GM23338 (cell line): ENCODE measurements around the gene ISOC2. TPM values are rescaled to one million over a fixed set of nuclear protein-coding genes. Genes with fewer than 3 reads are reported as not detected.
A peak's percentile ranks its signal among the peaks of the same experiment; 100 is the strongest.

Experiments used
- ATAC-seq: fragments of 200-7000 bp; cut with Tn5 transposase; 3 replicates; pipeline ENCODE4 v1.9.1; 2020
- DNase-seq: peaks from one replicate; pipeline ENCODE4 v3.0.0-alpha.2; 2015; ENCODE audit warnings: low spot score
- H2AFZ ChIP-seq: fragments of 200-600 bp; sonication (generic); 2 replicates; pipeline ENCODE4 v1.8.0; 2016; ENCODE audit warnings: antibody characterized with exemption, mild to moderate bottlenecking, moderate library complexity
- H3F3A ChIP-seq: fragments of 200-600 bp; sonication (generic); replicated peaks from 2 replicates; pipeline ENCODE4 v1.8.0; 2017; ENCODE audit warnings: antibody characterized with exemption, mixed run types, low read depth
- H3K27ac ChIP-seq: fragments of 200-600 bp; sonication (generic); 2 replicates; pipeline ENCODE4 v1.6.1; 2016; ENCODE audit warnings: low read depth
- H3K27me3 ChIP-seq: fragments of 200-600 bp; sonication (generic); 2 replicates; pipeline ENCODE4 v1.8.0; 2016; ENCODE audit warnings: mild to moderate bottlenecking, mixed run types, moderate library complexity; ENCODE audit not compliant: insufficient read depth
- H3K36me3 ChIP-seq: fragments of 200-600 bp; sonication (generic); 2 replicates; pipeline ENCODE4 v1.8.0; 2016; ENCODE audit warnings: mild to moderate bottlenecking; ENCODE audit not compliant: insufficient read depth
- H3K4me1 ChIP-seq: fragments of 200-600 bp; sonication (generic); 2 replicates; pipeline ENCODE4 v1.8.0; 2016; ENCODE audit warnings: mild to moderate bottlenecking, moderate library complexity; ENCODE audit not compliant: insufficient read depth
- H3K4me2 ChIP-seq: fragments of 200-600 bp; sonication (generic); 2 replicates; pipeline ENCODE4 v1.7.1; 2017; ENCODE audit warnings: mixed run types
- H3K4me3 ChIP-seq: fragments of 200-600 bp; sonication (generic); 2 replicates; pipeline ENCODE4 v1.6.1; 2016; ENCODE audit warnings: mixed run types
- H3K79me2 ChIP-seq: fragments of 200-600 bp; sonication (generic); replicated peaks from 2 replicates; pipeline ENCODE4 v1.8.0; 2017; ENCODE audit warnings: mild to moderate bottlenecking; ENCODE audit not compliant: insufficient read depth
- H3K9me2 ChIP-seq: fragments of 200-600 bp; sonication (generic); 2 replicates; pipeline ENCODE4 v1.8.0; 2017; ENCODE audit not compliant: insufficient read depth
- H4K20me1 ChIP-seq: fragments of 200-600 bp; sonication (generic); replicated peaks from 2 replicates; pipeline ENCODE4 v1.8.0; 2017; ENCODE audit warnings: mild to moderate bottlenecking; ENCODE audit not compliant: insufficient read depth
- H3K27ac Mint-ChIP-seq: 2 replicates; pipeline ENCODE4 v1.8.0; 2020; ENCODE audit warnings: inconsistent platforms, mild to moderate bottlenecking, moderate library complexity, mixed read lengths
- H3K27me3 Mint-ChIP-seq: 3 replicates; pipeline ENCODE4 v1.8.0; 2022; ENCODE audit warnings: low read depth, mild to moderate bottlenecking, moderate library complexity, mixed read lengths, inconsistent platforms; ENCODE audit not compliant: insufficient read depth, poor library complexity
- H3K36me3 Mint-ChIP-seq: 3 replicates; pipeline ENCODE4 v1.8.0; 2021; ENCODE audit warnings: low read depth, mild to moderate bottlenecking, inconsistent platforms, moderate library complexity, mixed read lengths
- H3K4me1 Mint-ChIP-seq: 3 replicates; pipeline ENCODE4 v1.8.0; 2020; ENCODE audit warnings: mild to moderate bottlenecking, inconsistent platforms, mixed read lengths
- H3K4me3 Mint-ChIP-seq: 3 replicates; pipeline ENCODE4 v1.8.0; 2021; ENCODE audit warnings: moderate library complexity, mild to moderate bottlenecking, inconsistent platforms, mixed read lengths
- H3K9me3 Mint-ChIP-seq: 3 replicates; pipeline ENCODE4 v1.8.0; 2020; ENCODE audit warnings: moderate library complexity, mild to moderate bottlenecking, inconsistent platforms, mixed read lengths
- CREB1 ChIP-seq: fragments of 250-450 bp; sonication (Bioruptor Pico); IDR thresholded peaks from 2 replicates; pipeline ENCODE4 v1.5.0; 2020; ENCODE audit warnings: low read depth, mild to moderate bottlenecking, moderate library complexity
- CTCF ChIP-seq, 2 experiments: fragments of 200-600 bp in 1 of 2; sonication (generic) in 1 of 2; conservative IDR thresholded peaks; 2 replicates each; pipeline versions ENCODE4 v1.5.1 to v1.6.1; 2016 to 2017; ENCODE audit warnings: antibody characterized with exemption in 2 of 2, low read depth in 2 of 2, mild to moderate bottlenecking in 2 of 2, moderate library complexity in 1 of 2
- ETS1 ChIP-seq: IDR thresholded peaks from 2 replicates; pipeline ENCODE4 v1.6.1; 2016; ENCODE audit warnings: antibody characterized with exemption
- EZH2 ChIP-seq: fragments of 200-600 bp; sonication (generic); IDR thresholded peaks from one replicate; pipeline ENCODE4 v1.8.0; 2017; ENCODE audit warnings: antibody characterized with exemption, mild to moderate bottlenecking, low read depth; ENCODE audit not compliant: unreplicated experiment
- EZH2phosphoT487 ChIP-seq: fragments of 200-600 bp; sonication (generic); IDR thresholded peaks from one replicate; pipeline ENCODE4 v1.8.1; 2018; ENCODE audit warnings: antibody characterized with exemption; ENCODE audit not compliant: unreplicated experiment
- JUNB ChIP-seq: IDR thresholded peaks from one replicate; pipeline ENCODE4 v1.6.1; 2016; ENCODE audit warnings: antibody characterized with exemption; ENCODE audit not compliant: unreplicated experiment
- NANOG ChIP-seq: IDR thresholded peaks from 2 replicates; pipeline ENCODE4 v1.6.1; 2016; ENCODE audit warnings: antibody characterized with exemption, borderline replicate concordance
- POLR2AphosphoS5 ChIP-seq: IDR thresholded peaks from 2 replicates; pipeline ENCODE4 v1.6.1; 2016; ENCODE audit warnings: antibody characterized with exemption, low read depth
- REST ChIP-seq: IDR thresholded peaks from one replicate; pipeline ENCODE4 v1.6.1; 2018; ENCODE audit warnings: antibody characterized with exemption; ENCODE audit not compliant: unreplicated experiment
- STAT1 ChIP-seq: IDR thresholded peaks from one replicate; pipeline ENCODE4 v1.6.1; 2016; ENCODE audit warnings: antibody characterized with exemption; ENCODE audit not compliant: unreplicated experiment
- ZNF114 ChIP-seq: fragments of 250-450 bp; sonication (Bioruptor Pico); IDR thresholded peaks from 2 replicates; pipeline ENCODE4 v1.5.0; 2020; ENCODE audit warnings: mild to moderate bottlenecking, moderate library complexity
- ZNF331 ChIP-seq: fragments of 250-450 bp; sonication (Bioruptor Pico); IDR thresholded peaks from 2 replicates; pipeline ENCODE4 v1.5.0; 2020; ENCODE audit warnings: low read depth, mild to moderate bottlenecking, moderate library complexity
- ZNF462 ChIP-seq: fragments of 250-450 bp; sonication (Bioruptor Pico); IDR thresholded peaks from 2 replicates; pipeline ENCODE4 v1.5.0; 2020; ENCODE audit warnings: mild to moderate bottlenecking, moderate library complexity
- polyA plus RNA-seq: library from polyadenylated mRNA; unstranded; fragments of >200 nt; fragmentation: Nextera tagmentation; extraction: Ambion mirVana; gene quantifications from 2 replicates; pipeline ENCODE4 v1.2.1, GENCODE V29; 2016
- total RNA-seq: library from RNA; depleted of rRNA; stranded (reverse); fragments of >200 nt; shearing (Covaris generic); gene quantifications from 2 replicates; pipeline ENCODE4 v1.2.3, GENCODE V29; 2014

ISOC2 gene
- total and polyA plus RNA-seq, 2 experiments from 2014 or later, result 62.6 to 85.2 TPM

- Mint-ChIP-seq H3K4me1 (peaks cover 29% of the 10 kb centered on the region), H3K4me3 (no peak overlapping the region), H3K9me3 (peaks cover 3% of the 10 kb centered on the region; the same call in 1 of the 3 replicates), H3K36me3 (peaks cover 2% of the 10 kb centered on the region; the same call in 1 of the 3 replicates), H3K27ac (0 out of 2 replicates have a peak overlapping the region, but pooled peaks have one; percentile 14), H3K27me3 (peaks cover 21% of the 10 kb centered on the region)
- no peaks in the 10 kb centered on the region for H3K9me2 ChIP-seq
- peaks cover 24% of the 10 kb centered on the region; the same call in 1 of the 2 replicates for H3F3A ChIP-seq
- peaks cover 22% of the 10 kb centered on the region for H3K4me1 ChIP-seq
- H3K27ac ChIP-seq, result no peak overlapping the region
- no peak for DNase-seq
- no peak overlapping the region; the same call in none of the 2 replicates for H3K4me2 ChIP-seq
- no peak for TF ChIP-seq EZH2
- TF ChIP-seq JUNB, result no peak
- no peak for TF ChIP-seq POLR2AphosphoS5
- TF ChIP-seq EZH2phosphoT487, result no peak
- TF ChIP-seq STAT1, result no peak
- TF ChIP-seq CREB1, result no peak
- no peak for TF ChIP-seq NANOG
- no peak for TF ChIP-seq REST
- TF ChIP-seq ZNF331 (CRISPR knock-in tag), result no peak
- TF ChIP-seq ZNF114 (CRISPR knock-in tag), result no peak
- TF ChIP-seq ETS1, result no peak
- no peak for TF ChIP-seq ZNF462 (CRISPR knock-in tag)
- no peak for TF ChIP-seq CTCF (conservative IDR thresholded peaks at IDR 0.05; ENCODE audit: low read depth in 2 of 2)
- no peak for ATAC-seq
- H4K20me1 ChIP-seq, result no peaks in the 10 kb centered on the region; the same call in 1 of the 2 replicates
- H3K27me3 ChIP-seq, result no peaks in the 10 kb centered on the region
- no peaks in the 10 kb centered on the region for H3K36me3 ChIP-seq
- no peak overlapping the region for H3K4me3 ChIP-seq
- H3K79me2 ChIP-seq, result peaks cover 19% of the 10 kb centered on the region
- no peak overlapping the region for H2AFZ ChIP-seq
Observed at GRCh38 chr19:55463583-55464031, 2.2 kb upstream of the ISOC2 start.
